DMS53 (cell line): Measurements from ENCODE around the gene MYCBP2.
"Not testable (repeated sequence)": the region's sequence is repeated elsewhere in the genome, so short reads cannot be mapped to it uniquely, and the experiment has no call there.

ENCODE experiments used
- DNase-seq: peaks from one replicate; lab custom pipeline; 2025; lab: John Stamatoyannopoulos, UW

Gene MYCBP2

DNA sequence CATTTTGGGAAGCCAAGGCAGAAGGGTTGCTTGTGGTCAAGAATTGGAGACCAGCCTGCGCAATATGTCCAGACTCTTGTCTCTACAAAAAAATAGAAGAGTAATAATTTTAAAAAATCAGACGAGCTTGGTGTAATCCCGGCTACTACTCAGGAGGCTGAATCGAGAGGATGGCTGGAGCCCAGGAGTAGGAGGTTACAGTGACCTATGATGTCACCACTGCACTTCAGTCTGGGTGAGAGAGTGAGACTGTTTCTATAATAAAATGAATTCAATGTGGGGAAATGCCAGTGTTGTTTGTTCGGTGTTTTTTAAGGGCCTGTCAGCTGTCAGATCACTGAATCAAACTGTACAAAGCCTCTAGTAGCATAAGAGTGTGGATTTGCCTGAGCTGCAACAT is 298.7 kb downstream of the MYCBP2 start:
- DNase-seq = peak; percentile 77

DNA sequence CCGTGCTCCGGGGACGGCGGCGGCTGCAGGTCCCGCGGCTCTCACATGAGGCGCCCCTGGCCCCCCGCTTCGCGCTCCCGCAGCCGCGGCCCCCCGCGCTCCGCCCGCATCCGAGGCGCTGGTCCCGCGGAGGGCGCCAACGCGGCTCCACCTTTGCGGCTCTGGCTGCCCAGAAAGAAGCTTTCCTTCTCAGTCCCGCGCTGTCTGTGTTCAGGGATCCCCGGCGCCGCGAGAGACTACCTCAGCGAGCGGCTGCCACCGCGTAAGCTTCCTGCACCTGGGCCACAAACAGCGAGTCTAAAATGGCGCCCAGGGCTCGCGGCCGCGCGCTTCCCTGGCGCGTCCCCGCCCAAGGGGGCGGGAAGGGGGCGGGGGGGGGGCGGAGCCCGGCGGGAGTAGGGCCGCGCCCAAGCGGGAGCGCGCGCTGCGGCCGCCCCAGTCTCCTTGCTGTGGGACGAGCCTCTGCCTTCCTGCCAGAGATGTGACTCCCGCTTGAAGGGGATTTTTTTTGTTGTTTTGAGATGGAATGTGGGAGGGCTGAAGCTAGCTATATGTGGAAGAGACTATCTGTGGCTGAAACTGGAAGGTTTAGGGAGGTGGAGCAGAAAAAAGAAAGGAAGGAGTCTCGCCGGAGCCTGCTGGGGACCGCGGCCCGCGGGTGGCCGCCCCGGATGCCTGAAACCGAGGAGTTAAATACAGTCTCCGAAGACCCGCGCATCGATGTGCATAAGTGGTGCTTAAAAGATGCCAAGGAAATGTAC is 299.9 kb downstream of the MYCBP2 start, which contains the start of gene FBXL3:
Gene FBXL3, minus strand, starts transcription at position 299 of the 761 bp plus-strand sequence. CDS start 5,299 bp downstream, outside the sequence.
- DNase-seq = peak; percentile 81

DNA sequence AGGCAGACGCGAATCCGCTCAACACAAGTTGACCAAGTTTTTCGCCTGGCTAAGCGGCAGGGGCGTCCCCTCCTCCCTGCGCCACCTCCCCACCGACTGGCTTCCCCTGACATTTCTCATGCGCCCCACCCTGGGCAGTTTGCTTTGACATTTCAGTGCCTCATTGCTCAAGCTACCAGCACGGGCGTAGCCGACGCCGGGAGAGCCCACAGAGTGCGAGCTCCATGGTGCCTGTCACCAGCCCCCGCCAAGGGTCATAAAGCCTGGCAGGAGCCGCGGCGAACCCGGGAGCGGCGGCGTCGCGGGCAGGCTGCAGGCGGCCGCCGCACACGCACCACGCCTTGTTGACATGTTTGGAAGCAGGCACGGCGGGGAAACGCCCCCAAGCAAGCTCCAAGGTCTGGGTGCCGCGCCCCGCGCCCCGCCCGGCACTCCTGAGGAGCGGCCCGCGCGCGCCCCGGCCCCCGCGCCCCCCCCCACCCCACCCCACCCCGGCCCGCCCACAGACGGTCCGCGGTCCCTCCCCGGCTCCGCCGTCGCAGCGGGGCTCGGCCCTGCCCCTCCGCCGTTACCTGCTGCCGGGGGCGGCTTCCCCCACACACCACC is 300.5 kb downstream of the MYCBP2 start:
- peak; percentile 62 for DNase-seq

DNA sequence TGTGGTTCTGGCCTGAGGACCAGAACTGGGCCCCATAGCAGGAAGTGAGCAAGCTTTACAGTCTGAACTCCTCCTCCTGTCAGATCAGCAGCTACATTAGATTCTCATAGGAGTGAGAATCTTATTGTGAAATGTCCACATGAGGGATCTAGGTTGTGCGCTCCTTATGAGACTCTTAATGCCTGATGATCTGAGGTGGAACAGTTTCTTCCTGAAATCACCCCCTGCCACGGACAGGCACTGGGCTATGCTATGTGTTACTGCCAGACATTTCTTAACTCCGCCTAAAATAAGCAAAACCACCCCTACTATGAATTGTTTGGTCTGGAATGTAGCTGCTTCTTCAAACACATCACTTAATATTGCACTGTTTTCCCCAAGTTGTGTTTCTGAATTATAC is 304.6 kb downstream of the MYCBP2 start:
- DNase-seq = no peak

DNA sequence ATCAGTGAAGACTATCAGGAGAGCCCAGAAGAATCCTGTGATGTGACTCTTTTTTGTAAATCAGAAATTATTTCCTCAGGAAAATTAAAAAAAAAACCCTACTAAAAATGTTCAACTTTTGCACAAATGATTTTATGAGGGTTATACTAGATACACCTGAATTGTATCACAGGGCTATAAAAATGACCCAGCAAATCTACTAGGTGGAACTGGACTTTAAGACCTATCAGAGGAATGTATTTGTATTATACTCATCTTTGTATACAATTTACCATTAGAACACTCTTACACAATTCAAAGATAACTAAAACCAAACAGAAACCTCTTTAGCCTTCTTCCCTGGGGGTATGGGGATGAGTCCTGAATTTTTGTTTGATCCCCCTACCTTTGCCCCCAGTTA is 307.1 kb downstream of the MYCBP2 start:
- no peak for DNase-seq

DNA sequence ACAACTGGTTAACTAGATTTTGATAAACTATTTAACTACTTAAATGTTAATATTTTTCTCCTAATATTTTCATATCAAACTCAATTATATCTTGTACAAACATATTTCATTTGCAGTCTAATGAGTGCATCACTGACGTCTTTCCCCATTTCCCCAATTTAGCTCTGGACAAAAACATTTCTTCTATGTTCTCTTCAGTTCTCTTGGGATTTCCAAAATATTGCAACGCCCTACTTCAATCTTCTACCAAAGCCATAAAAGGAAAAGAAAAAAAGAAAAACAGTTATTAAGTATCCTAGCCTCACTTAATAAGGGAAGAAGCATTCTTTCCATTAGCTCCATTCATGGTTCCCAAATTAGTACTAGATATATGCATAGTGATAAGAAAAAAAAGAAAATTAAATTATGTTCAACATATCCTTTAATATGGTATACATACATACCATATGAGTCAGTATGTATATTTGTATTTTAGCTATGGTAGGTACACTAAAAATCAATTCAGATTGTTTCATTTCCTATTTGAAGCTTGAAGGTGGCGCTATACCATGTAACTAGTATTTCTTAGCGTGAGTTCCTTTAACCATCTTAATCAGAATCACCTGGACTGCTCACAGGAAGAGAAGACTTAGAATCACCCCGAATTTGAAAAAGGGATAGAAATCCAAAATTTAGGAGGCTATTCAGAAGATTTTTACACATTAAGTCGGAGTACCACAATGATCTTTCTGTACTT is 309.8 kb downstream of the MYCBP2 start:
- DNase-seq = no peak

DNA sequence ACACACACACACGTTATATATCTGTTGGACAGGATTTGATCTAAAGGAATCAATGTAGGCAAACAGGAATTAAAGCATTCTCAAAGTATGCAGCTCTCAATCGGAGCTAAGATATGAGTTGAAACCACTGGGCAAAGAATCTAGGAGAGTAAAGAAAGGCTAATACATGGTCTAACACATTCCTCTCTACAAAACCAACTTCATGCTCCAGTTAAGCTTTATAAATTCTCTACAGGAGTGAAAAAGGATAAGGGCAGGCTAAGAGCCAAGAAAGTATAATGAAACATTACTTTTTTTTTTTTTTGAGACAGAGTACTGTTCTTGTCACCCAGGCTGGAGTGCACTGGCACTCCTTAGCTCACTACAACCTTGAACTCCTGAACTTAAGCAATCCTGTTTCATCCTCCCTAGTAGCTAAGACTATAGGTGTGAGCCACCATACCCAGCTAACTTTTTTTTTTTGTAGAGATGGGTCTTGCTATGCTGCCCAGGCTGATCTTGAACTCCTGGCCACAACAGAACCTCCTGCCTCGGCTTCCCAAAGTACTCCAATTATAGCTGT is 310.6 kb downstream of the MYCBP2 start:
- DNase-seq = no peak

DNA sequence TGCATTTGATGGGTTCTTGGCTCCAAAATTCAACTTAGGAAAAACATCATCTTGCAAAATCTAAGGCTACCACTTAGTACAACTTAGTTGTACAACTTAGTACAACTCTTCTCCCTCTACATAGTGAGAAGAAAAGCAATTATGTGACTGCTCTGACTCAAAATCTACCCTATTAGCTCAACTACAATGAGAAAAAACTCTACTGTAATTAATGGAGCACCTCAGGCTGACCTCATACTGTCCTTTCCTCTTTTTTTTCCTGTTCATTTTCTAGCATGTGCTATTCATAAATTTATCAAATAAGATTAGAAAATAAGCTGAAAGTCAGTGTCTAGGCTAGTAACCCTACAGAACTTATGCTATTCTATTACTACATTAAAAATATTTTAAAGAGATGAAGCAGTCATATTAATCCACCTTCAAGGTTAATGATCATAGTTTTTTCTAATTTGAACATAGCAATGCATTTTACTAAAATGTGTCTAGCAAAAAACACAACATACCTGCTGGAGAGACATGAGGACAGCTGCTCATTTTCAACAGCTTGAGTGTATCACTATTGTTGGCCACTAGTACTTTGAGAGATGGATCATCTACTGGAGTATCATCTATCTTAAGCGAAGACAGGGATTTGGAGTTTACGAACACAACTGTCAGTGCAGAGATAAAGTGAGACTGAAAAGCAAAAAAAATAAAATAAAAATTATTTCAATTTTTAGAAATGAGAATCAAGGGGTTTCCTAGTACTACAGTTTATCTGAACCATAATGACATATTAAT is 311.8 kb downstream of the MYCBP2 start:
- DNase-seq = no peak

DNA sequence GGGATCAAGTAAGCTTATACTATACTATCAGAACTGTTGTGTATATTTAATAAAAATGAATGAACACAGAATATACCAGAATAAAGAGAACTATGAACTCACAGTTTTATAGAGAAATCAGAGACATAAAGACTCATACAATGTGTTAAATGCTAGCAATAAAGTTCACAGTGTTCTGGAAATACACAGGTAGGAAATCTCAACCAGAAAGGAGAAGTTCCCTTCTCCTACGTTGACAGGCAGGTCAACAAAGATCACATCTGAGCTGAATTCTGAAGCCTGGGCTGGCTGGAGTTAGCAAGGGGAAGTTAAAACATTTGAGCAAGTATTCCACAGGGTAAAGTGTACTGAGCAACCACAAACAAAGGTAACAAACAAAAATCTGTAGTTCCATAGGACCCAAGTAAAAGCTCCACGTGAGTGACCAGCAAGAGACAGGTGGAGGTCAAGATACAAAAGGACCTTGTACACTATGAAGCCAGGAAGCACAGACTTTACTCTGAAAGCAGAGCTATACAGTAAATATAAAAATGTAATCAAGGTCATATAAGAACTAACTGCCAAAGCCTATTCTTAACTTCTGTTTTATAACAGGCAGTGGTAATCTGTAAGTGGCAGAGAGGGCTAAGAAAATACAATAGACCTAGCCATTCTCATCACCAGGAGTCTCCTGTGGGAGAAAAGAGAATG is 312.9 kb downstream of the MYCBP2 start:
- DNase-seq = no peak

DNA sequence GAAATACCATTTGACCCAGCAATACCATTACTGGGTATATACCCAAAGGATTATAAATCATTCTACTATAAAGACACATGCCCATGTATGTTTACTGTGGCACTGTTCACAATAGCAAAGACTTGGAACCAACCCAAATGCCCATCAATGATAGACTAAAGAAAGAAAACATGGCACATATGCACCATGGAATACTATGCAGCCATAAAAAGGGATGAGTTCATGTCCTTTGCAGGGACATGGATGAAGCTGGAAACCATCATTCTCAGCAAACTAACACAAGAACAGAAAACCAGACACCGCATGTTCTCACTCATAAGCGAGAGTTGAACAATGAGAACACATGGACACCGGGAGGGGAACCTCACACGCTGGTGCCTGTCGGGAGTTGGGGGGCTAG is 317.2 kb downstream of the MYCBP2 start:
- DNase-seq = not testable (repeated sequence)

DNA sequence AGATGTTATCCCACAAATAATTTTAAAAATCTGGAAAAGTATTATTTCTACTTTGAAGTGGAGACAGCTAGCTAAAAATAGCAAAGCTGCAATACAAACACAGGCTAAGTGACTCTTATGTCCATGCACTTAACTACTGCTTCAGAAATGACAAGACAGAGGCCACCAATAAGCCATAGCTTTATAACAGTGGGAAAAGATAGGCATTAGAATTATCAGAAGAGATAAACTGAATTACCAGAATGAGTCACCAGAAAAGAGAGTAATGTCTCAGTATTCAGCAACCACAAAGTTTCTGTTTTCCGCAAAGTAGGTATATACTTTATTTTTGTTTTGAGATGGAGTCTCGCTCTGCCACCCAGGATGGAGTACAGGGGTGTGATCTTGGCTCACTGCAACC is 317.9 kb downstream of the MYCBP2 start:
- DNase-seq = no peak

DNA sequence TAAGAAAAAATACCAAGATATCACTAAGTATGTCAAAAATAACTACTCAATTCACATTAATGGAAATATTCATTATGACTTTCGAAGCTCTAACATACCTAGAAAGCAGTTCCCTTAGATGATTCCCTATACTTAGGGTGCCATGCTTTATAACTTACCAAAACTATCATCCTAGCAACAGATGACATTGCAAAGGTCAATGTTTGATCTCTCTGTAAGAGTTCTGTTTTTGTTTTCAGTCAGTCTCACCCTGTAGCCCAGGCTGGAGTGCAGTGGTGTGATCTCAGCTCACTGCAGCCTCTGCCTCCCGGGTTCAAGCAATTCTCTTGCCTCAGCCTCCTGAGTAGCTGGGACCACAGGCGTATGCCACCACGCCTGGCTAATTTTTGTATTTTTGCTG is 318.6 kb downstream of the MYCBP2 start:
- not testable (repeated sequence) for DNase-seq

DNA sequence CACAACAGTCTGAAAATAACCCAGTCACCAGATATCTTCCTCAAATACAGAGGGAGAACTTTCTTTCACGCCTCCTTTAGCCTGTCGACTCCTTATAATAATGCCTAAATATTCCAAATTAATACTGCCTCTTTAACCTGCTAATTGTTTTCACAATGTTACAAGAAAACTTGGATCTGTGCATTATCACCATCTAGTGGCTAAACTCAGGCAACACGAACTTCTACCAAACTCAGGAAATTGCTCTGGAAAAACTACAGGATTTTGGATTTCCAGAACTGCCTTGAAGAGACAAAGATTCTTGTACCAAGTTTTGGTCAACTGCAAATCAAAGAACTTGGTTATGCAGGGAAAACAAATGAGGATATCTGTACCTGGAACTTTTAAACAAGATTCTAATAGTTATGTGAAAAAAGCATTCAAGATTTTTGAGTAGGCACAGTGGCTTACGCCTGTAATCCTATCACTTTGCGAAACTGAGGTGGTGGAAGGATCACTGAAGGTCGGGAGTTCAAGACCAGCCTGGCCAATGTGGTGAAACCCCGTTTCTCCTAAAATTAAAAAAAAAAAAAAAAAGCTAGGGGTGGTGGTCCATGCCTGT is 324.2 kb downstream of the MYCBP2 start:
- DNase-seq = peak; percentile 17

DNA sequence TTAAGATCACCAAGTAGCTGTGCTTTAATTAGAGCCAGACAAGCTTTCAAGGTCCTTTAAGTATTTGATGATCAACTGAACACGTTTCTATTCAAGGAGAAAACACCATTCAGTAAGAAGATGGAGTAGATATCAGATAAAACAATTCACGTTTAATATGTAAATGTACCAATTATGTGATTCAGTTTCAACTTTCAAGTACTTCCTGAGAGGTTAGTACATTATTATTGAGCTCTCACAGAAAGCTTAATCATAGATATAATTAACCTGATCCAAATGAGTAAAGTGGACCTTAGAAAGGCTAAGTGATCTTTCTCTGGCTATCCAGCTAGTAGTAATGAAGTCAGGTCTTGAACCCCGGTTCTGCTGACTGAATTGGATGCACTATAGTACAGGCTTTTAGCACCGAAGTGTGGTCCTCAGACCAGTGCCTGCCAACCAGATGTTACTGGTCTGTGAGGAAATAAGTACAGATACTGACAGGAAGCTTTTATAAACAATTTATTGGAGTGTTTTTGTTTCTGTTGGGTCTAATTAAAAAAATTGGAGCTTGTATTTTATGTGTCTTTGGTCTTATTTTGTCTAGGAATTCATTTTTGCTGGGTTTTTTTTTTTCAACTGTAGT is 324.8 kb downstream of the MYCBP2 start:
- DNase-seq = no peak

DNA sequence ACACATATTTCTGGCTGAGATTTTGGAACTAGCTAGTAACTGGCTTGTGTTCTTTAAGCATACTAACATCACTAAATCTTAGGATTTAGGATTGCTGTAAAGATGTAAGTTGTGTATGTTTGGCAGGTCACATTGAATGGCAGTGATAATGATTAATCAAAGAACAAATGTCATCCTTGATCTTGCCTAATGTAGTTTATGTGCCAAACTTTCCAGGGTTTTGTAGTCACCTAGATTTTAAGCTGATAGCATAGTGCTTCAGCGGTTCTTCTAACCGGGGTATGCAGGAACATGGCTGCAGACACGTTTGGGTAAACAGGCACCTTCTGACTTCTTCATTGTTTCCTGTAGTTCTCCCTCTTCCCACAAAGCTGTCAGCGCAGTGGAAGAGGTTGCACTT is 325.4 kb downstream of the MYCBP2 start:
- DNase-seq = no peak

DNA sequence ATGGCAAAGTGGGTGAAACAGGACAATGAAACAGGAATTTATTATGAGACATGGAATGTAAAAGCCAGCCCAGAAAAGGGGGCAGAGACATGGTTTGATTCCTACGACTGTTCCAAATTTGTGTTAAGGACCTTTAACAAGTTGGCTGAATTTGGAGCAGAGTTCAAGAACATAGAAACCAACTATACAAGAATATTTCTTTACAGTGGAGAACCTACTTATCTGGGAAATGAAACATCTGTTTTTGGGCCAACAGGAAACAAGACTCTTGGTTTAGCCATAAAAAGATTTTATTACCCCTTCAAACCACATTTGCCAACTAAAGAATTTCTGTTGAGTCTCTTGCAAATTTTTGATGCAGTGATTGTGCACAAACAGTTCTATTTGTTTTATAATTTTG is 326.4 kb downstream of the MYCBP2 start:
- no peak for DNase-seq
